Loucy (cell line): Measurements from ENCODE around the gene LPP.

Source experiments
- EZH2phosphoT487 ChIP-seq: fragments of 200-600 bp; IDR thresholded peaks from 2 replicates; pipeline ENCODE4 v1.6.1; 2018; ENCODE audit warnings: antibody characterized with exemption, mild to moderate bottlenecking, moderate library complexity, borderline replicate concordance
- TF ChIP-seq, protein P1 (sequence below): fragments of 200-600 bp; sonication (generic); conservative IDR thresholded peaks from 2 replicates; pipeline ENCODE4 v1.5.1; 2014; ENCODE audit warnings: mild to moderate bottlenecking, antibody characterized with exemption, low read length

DNA sequence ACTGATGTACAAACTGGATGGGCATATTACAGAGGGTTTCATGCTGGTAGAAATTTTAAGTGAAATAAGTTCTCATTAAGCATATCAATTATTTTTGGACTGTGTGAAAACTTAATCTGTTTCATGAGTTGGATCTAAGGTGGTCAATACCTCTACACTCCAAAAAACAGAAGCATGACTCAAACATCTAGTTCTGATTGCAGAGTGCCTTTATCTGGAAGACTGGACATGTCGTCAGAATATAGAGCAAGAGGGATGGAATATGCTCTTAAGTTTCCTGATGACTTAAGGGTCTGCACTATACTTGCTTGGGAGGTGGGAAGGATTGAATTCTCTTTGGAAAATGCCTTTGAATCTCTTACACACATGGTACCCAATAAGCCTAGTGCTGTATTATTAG lies 138.3 kb downstream of the LPP start:
- TF ChIP-seq EZH2phosphoT487: no peak
- TF ChIP-seq, protein P1, sequence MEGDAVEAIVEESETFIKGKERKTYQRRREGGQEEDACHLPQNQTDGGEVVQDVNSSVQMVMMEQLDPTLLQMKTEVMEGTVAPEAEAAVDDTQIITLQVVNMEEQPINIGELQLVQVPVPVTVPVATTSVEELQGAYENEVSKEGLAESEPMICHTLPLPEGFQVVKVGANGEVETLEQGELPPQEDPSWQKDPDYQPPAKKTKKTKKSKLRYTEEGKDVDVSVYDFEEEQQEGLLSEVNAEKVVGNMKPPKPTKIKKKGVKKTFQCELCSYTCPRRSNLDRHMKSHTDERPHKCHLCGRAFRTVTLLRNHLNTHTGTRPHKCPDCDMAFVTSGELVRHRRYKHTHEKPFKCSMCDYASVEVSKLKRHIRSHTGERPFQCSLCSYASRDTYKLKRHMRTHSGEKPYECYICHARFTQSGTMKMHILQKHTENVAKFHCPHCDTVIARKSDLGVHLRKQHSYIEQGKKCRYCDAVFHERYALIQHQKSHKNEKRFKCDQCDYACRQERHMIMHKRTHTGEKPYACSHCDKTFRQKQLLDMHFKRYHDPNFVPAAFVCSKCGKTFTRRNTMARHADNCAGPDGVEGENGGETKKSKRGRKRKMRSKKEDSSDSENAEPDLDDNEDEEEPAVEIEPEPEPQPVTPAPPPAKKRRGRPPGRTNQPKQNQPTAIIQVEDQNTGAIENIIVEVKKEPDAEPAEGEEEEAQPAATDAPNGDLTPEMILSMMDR: no peak
